Neural progenitor cell (in vitro differentiated cells): ENCODE data around the gene ANXA10. TPM values are rescaled to one million over a fixed set of nuclear protein-coding genes. Genes with fewer than 3 reads are reported as not detected.

Experiments used
- DNase-seq: peaks from one replicate; pipeline ENCODE4 v3.0.0-alpha.2; 2016; ENCODE audit warnings: low spot score
- H2AFZ ChIP-seq: fragments of 200-600 bp; sonication (generic); replicated peaks from 2 replicates; pipeline ENCODE4 v1.6.1; 2016; ENCODE audit warnings: antibody characterized with exemption
- H3F3A ChIP-seq: fragments of 200-600 bp; sonication (generic); 2 replicates; pipeline ENCODE4 v1.6.1; 2016; ENCODE audit warnings: antibody characterized with exemption, low read depth
- H3K27ac ChIP-seq: fragments of 200-600 bp; sonication (generic); 2 replicates; pipeline ENCODE4 v1.5.1; 2016; ENCODE audit warnings: mild to moderate bottlenecking
- H3K27me3 ChIP-seq: fragments of 200-600 bp; sonication (generic); 2 replicates; pipeline ENCODE4 v1.6.1; 2016; ENCODE audit warnings: mild to moderate bottlenecking, moderate library complexity
- H3K36me3 ChIP-seq: fragments of 200-600 bp; sonication (generic); 2 replicates; pipeline ENCODE4 v1.5.1; 2016
- H3K4me1 ChIP-seq: fragments of 200-600 bp; sonication (generic); 2 replicates; pipeline ENCODE4 v1.6.1; 2016; ENCODE audit warnings: mixed run types
- H3K4me2 ChIP-seq: fragments of 200-600 bp; sonication (generic); 2 replicates; pipeline ENCODE4 v1.6.1; 2016
- H3K4me3 ChIP-seq: fragments of 200-600 bp; sonication (generic); 2 replicates; pipeline ENCODE4 v1.5.1; 2016
- H3K79me2 ChIP-seq: fragments of 200-600 bp; sonication (generic); 2 replicates; pipeline ENCODE4 v1.6.1; 2016; ENCODE audit warnings: low read depth
- H3K9ac ChIP-seq: fragments of 200-600 bp; sonication (generic); 2 replicates; pipeline ENCODE4 v1.6.1; 2016
- H3K9me3 ChIP-seq: fragments of 200-600 bp; sonication (generic); 2 replicates; pipeline ENCODE4 v1.5.1; 2016; ENCODE audit warnings: low read depth
- H4K20me1 ChIP-seq: fragments of 200-600 bp; sonication (generic); 2 replicates; pipeline ENCODE4 v1.6.1; 2016; ENCODE audit warnings: low read depth
- H3K27ac Mint-ChIP-seq: 3 replicates; pipeline ENCODE4 v1.8.0; 2021; ENCODE audit warnings: mixed read lengths
- H3K27me3 Mint-ChIP-seq: 2 replicates; pipeline ENCODE4 v1.8.0; 2022; ENCODE audit warnings: low read depth, mild to moderate bottlenecking, inconsistent platforms, moderate library complexity, mixed read lengths; ENCODE audit not compliant: insufficient read depth
- H3K36me3 Mint-ChIP-seq: 3 replicates; pipeline ENCODE4 v1.8.0; 2021; ENCODE audit warnings: mixed read lengths
- H3K4me1 Mint-ChIP-seq: 3 replicates; pipeline ENCODE4 v1.8.0; 2021; ENCODE audit warnings: mixed read lengths
- H3K4me3 Mint-ChIP-seq: 3 replicates; pipeline ENCODE4 v1.8.0; 2021; ENCODE audit warnings: mild to moderate bottlenecking, moderate library complexity, mixed read lengths
- H3K9me3 Mint-ChIP-seq: 3 replicates; pipeline ENCODE4 v1.8.0; 2020; ENCODE audit warnings: mixed read lengths
- EZH2 ChIP-seq: fragments of 200-600 bp; sonication (generic); IDR thresholded peaks from 2 replicates; pipeline ENCODE4 v1.6.1; 2017; ENCODE audit warnings: antibody characterized with exemption, mild to moderate bottlenecking, moderate library complexity
- EZH2phosphoT487 ChIP-seq: fragments of 200-600 bp; sonication (generic); IDR thresholded peaks from 2 replicates; pipeline ENCODE4 v1.6.1; 2017; ENCODE audit warnings: antibody characterized with exemption
- total RNA-seq: library from RNA; depleted of rRNA; stranded (reverse); fragments of >200 nt; gene quantifications from 2 replicates; pipeline ENCODE4 v1.2.3, GENCODE V29; 2015; ENCODE audit warnings: low replicate concordance
- TF ChIP-seq, protein P1 (sequence below): fragments of 200-600 bp; sonication (generic); IDR thresholded peaks from 2 replicates; pipeline ENCODE4 v1.5.1; 2017; ENCODE audit warnings: antibody characterized with exemption, mild to moderate bottlenecking

The ANXA10 gene
- total RNA-seq, 1 donor from 2014 or later, result not detected

DNA sequence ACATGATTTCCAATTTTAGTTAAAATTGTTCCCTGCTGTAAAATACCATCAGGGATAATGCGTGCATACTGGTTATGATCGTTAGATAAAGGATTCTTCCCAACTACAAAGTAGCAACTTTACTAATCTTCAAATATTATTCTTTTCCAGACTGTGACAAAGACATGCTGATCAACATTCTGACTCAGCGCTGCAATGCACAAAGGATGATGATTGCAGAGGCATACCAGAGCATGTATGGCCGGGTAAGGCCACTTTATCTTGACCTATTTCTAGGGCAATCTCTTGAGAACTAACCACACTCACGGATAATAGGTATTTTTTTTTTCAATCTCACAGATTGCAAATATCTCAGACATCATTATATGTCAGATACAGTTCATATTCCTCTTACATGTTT, 47.0 kb downstream of the ANXA10 start:
- Histone ChIP-seq H3K4me1 (no peaks in the 10 kb centered on the region), H3F3A (no peaks in the 10 kb centered on the region), H3K4me3 (no peak overlapping the region), H3K27ac (no peak overlapping the region), H3K79me2 (no peaks in the 10 kb centered on the region), H2AFZ (no peak overlapping the region), H3K27me3 (no peaks in the 10 kb centered on the region), H3K4me2 (no peak overlapping the region), H3K9me3 (no peaks in the 10 kb centered on the region), H4K20me1 (no peaks in the 10 kb centered on the region), H3K36me3 (no peaks in the 10 kb centered on the region), H3K9ac (no peak overlapping the region)
- peaks cover 6% of the 10 kb centered on the region for H3K27me3 Mint-ChIP-seq
- H3K4me1 Mint-ChIP-seq, result no peaks in the 10 kb centered on the region
- no peak overlapping the region for H3K27ac Mint-ChIP-seq
- H3K9me3 Mint-ChIP-seq, result peaks cover 2% of the 10 kb centered on the region
- TF ChIP-seq, protein P1, sequence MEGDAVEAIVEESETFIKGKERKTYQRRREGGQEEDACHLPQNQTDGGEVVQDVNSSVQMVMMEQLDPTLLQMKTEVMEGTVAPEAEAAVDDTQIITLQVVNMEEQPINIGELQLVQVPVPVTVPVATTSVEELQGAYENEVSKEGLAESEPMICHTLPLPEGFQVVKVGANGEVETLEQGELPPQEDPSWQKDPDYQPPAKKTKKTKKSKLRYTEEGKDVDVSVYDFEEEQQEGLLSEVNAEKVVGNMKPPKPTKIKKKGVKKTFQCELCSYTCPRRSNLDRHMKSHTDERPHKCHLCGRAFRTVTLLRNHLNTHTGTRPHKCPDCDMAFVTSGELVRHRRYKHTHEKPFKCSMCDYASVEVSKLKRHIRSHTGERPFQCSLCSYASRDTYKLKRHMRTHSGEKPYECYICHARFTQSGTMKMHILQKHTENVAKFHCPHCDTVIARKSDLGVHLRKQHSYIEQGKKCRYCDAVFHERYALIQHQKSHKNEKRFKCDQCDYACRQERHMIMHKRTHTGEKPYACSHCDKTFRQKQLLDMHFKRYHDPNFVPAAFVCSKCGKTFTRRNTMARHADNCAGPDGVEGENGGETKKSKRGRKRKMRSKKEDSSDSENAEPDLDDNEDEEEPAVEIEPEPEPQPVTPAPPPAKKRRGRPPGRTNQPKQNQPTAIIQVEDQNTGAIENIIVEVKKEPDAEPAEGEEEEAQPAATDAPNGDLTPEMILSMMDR, result no peak
- TF ChIP-seq EZH2phosphoT487 (no peak), EZH2 (no peak)
- no peak overlapping the region for H3K4me3 Mint-ChIP-seq
- H3K36me3 Mint-ChIP-seq, result no peaks in the 10 kb centered on the region
- no peak for DNase-seq

DNA sequence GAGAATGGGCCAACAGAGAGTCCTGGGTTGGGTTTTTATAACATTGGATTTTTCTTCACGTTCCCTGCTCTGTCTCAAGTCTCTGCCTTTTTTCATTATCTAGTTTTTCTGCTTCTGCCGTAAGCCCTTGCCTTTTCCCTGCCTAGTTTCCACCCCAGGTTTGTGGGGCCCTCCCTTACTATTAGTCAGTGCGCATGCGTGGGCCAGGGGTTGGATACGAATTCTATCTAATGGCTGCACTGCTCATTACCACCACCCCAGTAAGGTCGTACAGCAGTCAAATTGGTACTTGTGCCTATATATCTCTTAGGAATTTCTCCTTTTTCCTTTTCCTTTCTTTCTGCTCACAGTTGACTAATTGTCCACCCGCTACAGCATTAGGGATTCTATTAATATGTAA, 49.4 kb downstream of the ANXA10 start:
- no peaks in the 10 kb centered on the region for H3K36me3 ChIP-seq
- peak overlapping the region; percentile 14 for H2AFZ ChIP-seq
- H3K4me1 ChIP-seq, result no peaks in the 10 kb centered on the region
- no peak for DNase-seq
- no peaks in the 10 kb centered on the region for H3K9me3 Mint-ChIP-seq
- no peaks in the 10 kb centered on the region for H3K4me1 Mint-ChIP-seq
- H3K36me3 Mint-ChIP-seq, result no peaks in the 10 kb centered on the region
- no peaks in the 10 kb centered on the region for H3K27me3 ChIP-seq
- H3K4me2 ChIP-seq, result no peak overlapping the region
- no peak overlapping the region for H3K27ac Mint-ChIP-seq
- H3F3A ChIP-seq, result no peaks in the 10 kb centered on the region
- no peak overlapping the region for H3K27ac ChIP-seq
- no peaks in the 10 kb centered on the region for H3K79me2 ChIP-seq
- no peaks in the 10 kb centered on the region for H3K9me3 ChIP-seq
- H3K9ac ChIP-seq, result no peak overlapping the region
- H3K27me3 Mint-ChIP-seq, result peaks cover 2% of the 10 kb centered on the region
- TF ChIP-seq EZH2 (no peak), EZH2phosphoT487 (no peak)
- TF ChIP-seq, protein P1, result no peak
- no peak overlapping the region for H3K4me3 ChIP-seq
- H3K4me3 Mint-ChIP-seq, result no peak overlapping the region
- no peaks in the 10 kb centered on the region for H4K20me1 ChIP-seq

DNA sequence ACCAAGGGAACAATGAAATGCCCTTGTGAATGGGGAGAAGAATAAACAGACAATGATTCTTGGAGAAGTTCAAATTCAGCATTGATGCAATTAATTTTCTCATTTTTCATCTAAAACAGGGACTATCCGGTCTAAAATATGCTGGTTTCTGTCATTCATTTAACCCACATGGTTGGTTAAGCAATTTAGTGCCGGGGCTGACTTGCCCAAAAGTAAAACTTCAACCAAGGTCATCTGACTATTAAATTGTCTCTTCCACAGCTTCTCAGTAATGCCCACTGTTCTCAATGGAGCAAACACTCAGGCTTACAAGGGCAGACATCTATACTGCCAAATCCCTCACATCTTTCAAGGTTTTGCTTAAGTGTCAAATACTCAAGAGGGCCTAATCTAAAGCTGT, 51.3 kb downstream of the ANXA10 start:
- H3K9ac ChIP-seq, result no peak overlapping the region
- DNase-seq, result no peak
- Mint-ChIP-seq H3K36me3 (no peaks in the 10 kb centered on the region), H3K9me3 (no peaks in the 10 kb centered on the region), H3K27ac (no peak overlapping the region), H3K4me1 (no peaks in the 10 kb centered on the region), H3K4me3 (no peak overlapping the region), H3K27me3 (no peaks in the 10 kb centered on the region)
- no peaks in the 10 kb centered on the region for H3K36me3 ChIP-seq
- H4K20me1 ChIP-seq, result no peaks in the 10 kb centered on the region
- no peaks in the 10 kb centered on the region for H3K27me3 ChIP-seq
- no peak overlapping the region for H3K4me2 ChIP-seq
- no peak for TF ChIP-seq EZH2
- no peak for TF ChIP-seq EZH2phosphoT487
- TF ChIP-seq, protein P1, result no peak
- H3K4me3 ChIP-seq, result no peak overlapping the region
- H3K9me3 ChIP-seq, result no peaks in the 10 kb centered on the region
- H2AFZ ChIP-seq, result no peak overlapping the region
- H3F3A ChIP-seq, result no peaks in the 10 kb centered on the region
- H3K4me1 ChIP-seq, result no peaks in the 10 kb centered on the region
- no peak overlapping the region for H3K27ac ChIP-seq
- H3K79me2 ChIP-seq, result no peaks in the 10 kb centered on the region
